HCT116 (cell line): Measurements from ENCODE around the gene APOBEC3B.

Experiments used
- CBX3 ChIP-seq: IDR thresholded peaks from 2 replicates; pipeline ENCODE4 v1.6.1; 2012; ENCODE audit warnings: low read depth
- CEBPB ChIP-seq: IDR thresholded peaks from 2 replicates; pipeline ENCODE4 v1.6.1; 2012; ENCODE audit warnings: low read depth
- EZH2phosphoT487 ChIP-seq: fragments of 200-600 bp; IDR thresholded peaks from 2 replicates; pipeline ENCODE4 v1.6.1; 2018; ENCODE audit warnings: antibody characterized with exemption, borderline replicate concordance
- POLR2AphosphoS5 ChIP-seq: IDR thresholded peaks from 2 replicates; pipeline ENCODE4 v1.6.1; 2011; ENCODE audit warnings: mild to moderate bottlenecking, low read depth, low read length, moderate library complexity
- TF ChIP-seq, protein P1 (sequence below), 3 experiments: fragments of 200-600 bp in 1 of 3; sonication (generic) in 1 of 3; IDR thresholded peaks in 2 of 3; conservative IDR thresholded peaks in 1 of 3; 2 replicates each; pipeline ENCODE4 v1.5.1; 2012 to 2017; ENCODE audit warnings: low read depth in 2 of 3, low read length in 2 of 3, antibody characterized with exemption in 1 of 3, borderline replicate concordance in 1 of 3, control low read depth in 1 of 3, mild to moderate bottlenecking in 1 of 3, mixed read lengths in 1 of 3, mixed run types in 1 of 3, moderate library complexity in 1 of 3; ENCODE audit not compliant: insufficient read depth in 1 of 3

DNA sequence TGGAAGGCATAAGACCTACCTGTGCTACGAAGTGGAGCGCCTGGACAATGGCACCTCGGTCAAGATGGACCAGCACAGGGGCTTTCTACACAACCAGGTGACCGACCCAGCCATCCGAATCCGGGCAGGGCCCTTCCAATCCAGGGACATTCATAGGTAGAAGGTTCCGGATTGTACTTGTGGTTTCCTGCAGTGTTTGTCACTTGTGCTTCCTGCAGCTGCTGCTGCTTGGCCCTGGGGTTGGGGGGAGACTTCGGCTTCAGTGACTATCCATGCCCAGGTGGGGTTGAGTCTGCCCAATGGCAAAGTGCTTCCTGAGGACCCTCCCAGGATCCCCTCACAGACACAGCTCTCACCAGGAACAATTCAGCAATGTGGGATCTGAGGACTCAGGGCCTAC is 22.6 kb upstream of the APOBEC3B start:
- no peak for TF ChIP-seq CEBPB
- TF ChIP-seq, protein P1, sequence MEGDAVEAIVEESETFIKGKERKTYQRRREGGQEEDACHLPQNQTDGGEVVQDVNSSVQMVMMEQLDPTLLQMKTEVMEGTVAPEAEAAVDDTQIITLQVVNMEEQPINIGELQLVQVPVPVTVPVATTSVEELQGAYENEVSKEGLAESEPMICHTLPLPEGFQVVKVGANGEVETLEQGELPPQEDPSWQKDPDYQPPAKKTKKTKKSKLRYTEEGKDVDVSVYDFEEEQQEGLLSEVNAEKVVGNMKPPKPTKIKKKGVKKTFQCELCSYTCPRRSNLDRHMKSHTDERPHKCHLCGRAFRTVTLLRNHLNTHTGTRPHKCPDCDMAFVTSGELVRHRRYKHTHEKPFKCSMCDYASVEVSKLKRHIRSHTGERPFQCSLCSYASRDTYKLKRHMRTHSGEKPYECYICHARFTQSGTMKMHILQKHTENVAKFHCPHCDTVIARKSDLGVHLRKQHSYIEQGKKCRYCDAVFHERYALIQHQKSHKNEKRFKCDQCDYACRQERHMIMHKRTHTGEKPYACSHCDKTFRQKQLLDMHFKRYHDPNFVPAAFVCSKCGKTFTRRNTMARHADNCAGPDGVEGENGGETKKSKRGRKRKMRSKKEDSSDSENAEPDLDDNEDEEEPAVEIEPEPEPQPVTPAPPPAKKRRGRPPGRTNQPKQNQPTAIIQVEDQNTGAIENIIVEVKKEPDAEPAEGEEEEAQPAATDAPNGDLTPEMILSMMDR (IDR thresholded peaks at IDR 0.05 in 2 of 3, conservative IDR thresholded peaks at IDR 0.05 in 1 of 3; ENCODE audit: borderline replicate concordance in 1 of 3, insufficient read depth in 1 of 3, low read depth in 2 of 3, low read length in 2 of 3) = no peak
- TF ChIP-seq POLR2AphosphoS5 = no peak
- TF ChIP-seq CBX3 = no peak
- no peak for TF ChIP-seq EZH2phosphoT487
